ES-I3 (cell line): ENCODE measurements around the gene B3GAT1.

Experiments
- H3K36me3 ChIP-seq: 2 replicates; pipeline ENCODE4 v1.6.1; 2013; ENCODE audit warnings: mild to moderate bottlenecking, low read length, control low read depth, moderate library complexity; ENCODE audit not compliant: insufficient read depth
- H3K4me1 ChIP-seq: 2 replicates; pipeline ENCODE4 v1.6.1; 2013; ENCODE audit warnings: mild to moderate bottlenecking, control low read depth, low read length; ENCODE audit not compliant: insufficient read depth
- H3K9ac ChIP-seq: 2 replicates; pipeline ENCODE4 v1.6.1; 2013; ENCODE audit warnings: low read depth, mild to moderate bottlenecking, low read length, moderate library complexity
- H3K9me3 ChIP-seq: 2 replicates; pipeline ENCODE4 v1.6.1; 2013; ENCODE audit warnings: mild to moderate bottlenecking, low read length, moderate library complexity; ENCODE audit not compliant: control insufficient read depth, insufficient read depth

Gene B3GAT1

DNA sequence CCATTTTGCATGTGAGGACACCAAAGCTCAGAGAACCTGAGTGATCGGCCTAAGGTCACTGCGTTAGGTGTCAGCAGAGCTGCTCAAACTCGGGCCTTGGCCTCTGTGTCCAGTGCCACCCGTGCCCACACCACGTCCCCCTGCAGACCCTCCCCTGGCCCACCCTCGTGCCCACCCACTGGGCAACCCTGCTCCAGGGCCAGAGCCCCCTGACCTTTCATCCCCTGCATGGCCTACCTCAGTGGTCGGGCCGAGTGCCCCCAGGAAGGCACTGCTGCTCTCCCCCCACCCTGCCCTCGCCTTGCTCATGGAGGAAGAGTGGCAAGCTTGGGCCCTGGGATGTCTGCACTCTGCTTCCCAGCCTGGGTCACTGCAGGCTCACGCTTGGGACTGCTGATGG lies 17.7 kb downstream of the B3GAT1 start:
- Histone ChIP-seq H3K9ac (no peak overlapping the region), H3K9me3 (no peaks in the 10 kb centered on the region), H3K36me3 (no peaks in the 10 kb centered on the region), H3K4me1 (no peaks in the 10 kb centered on the region)

DNA sequence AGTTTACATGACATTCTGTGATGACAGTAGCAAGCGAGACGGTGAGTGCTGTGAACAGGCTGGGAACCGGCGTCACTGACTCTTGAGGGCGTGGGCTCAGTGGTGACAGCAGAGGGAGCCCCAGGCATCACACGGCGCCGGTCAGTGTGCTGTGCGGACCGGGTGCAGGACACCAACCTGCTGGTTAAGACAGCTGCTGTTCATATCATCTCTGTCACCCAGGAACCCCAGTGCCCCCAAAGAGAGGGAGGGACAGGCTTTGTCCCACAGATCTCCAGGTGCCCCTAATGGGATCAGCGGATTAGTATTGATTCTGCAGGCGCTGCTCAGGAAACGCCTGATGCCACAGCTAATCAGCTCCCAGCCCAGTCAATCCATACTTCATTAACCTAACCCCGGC lies 18.4 kb downstream of the B3GAT1 start:
- H3K4me1 ChIP-seq = no peaks in the 10 kb centered on the region
- H3K9me3 ChIP-seq = no peaks in the 10 kb centered on the region
- H3K9ac ChIP-seq = no peak overlapping the region
- no peaks in the 10 kb centered on the region for H3K36me3 ChIP-seq

DNA sequence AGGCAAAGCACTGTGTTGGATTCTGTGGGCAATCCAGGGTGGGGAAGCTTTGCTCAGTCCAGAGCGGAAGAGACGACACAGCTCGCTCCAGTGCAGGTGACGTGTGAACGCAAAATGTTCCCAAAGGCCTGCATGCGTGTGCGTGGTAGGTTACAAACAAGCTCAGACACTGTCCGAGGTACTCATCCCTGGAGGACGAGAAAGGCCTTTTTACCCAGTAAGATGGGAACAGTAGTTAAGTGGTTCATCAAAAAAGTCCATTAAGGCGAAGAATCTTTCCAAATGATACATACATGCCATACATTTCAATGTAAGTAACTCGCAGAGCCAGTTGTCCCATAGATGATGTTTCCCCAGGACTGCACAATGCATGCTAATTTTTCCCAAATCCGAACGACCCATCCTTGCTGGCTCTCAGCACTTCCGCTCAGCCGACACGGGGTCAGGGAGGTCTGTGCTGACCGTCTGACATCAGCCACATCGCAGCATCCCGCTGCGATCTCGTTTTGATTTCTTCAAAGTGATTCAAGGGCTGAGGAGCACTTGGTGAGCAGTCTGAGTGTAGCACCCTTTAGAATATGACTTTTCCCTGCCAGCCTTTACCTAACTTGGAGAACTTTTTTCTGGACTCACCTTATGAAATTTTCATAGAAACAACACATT lies 19.0 kb downstream of the B3GAT1 start:
- Histone ChIP-seq H3K4me1 (no peaks in the 10 kb centered on the region), H3K9me3 (no peaks in the 10 kb centered on the region), H3K36me3 (no peaks in the 10 kb centered on the region), H3K9ac (no peak overlapping the region)

DNA sequence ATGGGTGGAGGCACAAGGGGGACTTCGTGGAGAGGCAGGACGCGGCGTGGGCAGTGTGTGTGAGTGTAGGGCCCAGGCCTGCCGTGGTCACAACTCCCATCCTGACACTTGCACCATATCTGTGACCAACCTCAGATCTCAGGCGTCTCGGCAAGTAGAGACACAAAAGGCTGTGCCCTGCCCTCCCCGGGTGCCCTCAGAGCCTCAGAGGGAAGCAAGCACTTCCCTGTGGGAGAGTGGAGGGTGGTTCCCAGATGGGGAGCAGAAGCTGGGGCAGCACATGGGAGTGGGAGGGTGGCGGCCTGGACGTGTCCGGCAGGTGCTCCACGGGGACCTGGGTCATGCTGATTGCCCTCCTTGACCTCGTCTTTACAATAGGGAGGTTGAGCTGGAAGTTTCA lies 20.4 kb downstream of the B3GAT1 start:
- H3K36me3 ChIP-seq = no peaks in the 10 kb centered on the region
- H3K4me1 ChIP-seq = peaks cover 7% of the 10 kb centered on the region; the same call in 1 of the 2 replicates
- H3K9ac ChIP-seq = no peak overlapping the region
- no peaks in the 10 kb centered on the region for H3K9me3 ChIP-seq

DNA sequence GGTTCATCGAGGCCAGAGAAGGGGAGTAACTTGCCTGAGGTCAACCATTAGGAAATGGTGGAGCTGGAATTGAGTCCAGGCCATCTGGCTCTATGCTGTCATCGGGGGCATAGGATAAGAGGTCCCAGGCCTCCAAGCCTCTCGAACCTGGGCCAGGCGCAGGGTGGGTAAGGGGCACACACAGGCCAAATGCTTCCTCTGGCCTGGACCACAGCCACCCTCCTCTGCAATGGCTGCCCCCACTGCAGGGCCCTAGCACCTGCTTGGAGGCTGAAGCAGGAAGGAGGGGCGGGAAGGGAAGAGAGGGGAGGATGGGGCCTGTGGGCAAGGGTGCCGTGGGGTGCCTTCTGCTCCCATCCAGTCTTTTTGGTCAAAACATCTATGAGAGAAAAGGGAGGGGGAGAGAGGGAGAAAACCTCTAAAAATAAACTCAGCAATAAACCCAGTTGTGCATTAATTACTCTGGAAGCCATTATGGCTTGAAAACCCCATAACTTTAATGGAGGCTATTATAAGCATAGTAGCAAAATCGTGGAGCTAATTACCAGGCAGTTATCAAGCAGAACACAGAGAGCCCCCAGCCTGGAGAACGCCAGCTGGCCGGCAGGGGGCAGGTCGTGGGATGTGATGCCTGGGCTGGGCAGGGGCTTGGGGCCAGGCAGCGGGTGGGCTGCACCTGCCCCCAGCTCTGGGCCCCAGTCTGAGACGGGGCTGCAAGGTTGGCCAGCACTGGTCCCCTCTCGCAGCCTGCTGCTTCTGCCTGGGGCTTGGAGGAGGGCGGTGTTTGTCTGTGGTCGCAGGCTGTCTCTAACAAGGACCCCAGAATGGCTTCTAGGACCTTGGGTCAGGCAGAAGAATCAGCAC lies 21.1 kb downstream of the B3GAT1 start:
- peaks cover 9% of the 10 kb centered on the region; the same call in 1 of the 2 replicates for H3K4me1 ChIP-seq
- H3K36me3 ChIP-seq = no peaks in the 10 kb centered on the region
- no peak overlapping the region for H3K9ac ChIP-seq
- no peaks in the 10 kb centered on the region for H3K9me3 ChIP-seq

DNA sequence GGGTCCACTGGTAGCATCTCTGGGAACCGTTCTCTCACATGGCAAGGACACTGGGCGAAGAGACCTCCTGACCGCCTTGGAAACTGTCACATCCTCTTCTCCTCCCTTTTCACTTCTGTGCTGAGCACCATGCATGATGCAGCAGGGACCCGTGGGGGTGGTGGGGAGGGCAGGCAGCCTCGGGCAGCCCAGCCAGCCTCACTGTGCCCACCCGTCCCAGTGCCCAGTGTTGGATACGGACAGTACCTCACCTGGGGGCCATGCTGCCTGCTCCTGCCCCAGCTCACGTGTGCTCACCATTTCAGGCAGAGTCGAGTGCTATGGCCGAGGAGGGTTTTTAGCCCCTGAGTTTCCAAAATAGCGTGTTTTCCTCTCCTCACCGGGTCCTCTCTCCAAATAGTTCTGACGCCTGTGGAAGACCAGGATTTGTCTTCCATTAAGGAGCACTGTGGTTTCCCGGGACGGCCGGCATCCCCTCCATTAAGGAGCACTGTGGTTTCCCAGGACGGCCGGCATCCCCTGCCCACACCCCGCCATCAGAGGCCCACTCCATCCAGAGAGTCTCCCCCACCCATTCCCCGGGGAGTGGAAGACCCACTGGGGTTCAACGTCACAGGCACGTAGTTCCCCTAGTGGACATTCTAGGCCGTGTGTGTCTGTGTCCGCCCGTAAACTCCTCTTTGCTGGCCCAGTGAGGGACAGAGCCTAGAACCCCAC lies 22.4 kb downstream of the B3GAT1 start:
- Histone ChIP-seq H3K9ac (no peak overlapping the region), H3K36me3 (no peaks in the 10 kb centered on the region), H3K9me3 (no peaks in the 10 kb centered on the region), H3K4me1 (peaks cover 9% of the 10 kb centered on the region; the same call in 1 of the 2 replicates)

DNA sequence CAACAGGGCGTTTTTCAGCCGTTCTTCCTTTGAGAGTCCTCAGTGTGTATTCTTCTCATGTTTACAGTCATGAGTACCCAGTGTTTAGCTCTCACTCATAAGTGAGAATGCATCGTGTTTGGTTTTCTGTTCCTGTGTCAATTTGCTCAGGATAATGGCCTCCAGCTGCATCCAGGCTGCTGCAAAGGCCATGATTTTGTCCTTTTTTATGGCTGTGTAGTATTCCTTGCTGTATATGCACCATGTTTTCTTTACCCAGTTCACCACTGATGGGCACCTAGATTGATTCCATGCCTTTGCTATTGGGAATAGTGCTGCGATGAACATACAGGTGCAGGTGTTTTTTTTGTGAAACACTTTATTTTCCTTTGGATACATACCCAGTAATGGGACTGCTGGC lies 23.5 kb downstream of the B3GAT1 start:
- peaks cover 9% of the 10 kb centered on the region; the same call in 1 of the 2 replicates for H3K4me1 ChIP-seq

DNA sequence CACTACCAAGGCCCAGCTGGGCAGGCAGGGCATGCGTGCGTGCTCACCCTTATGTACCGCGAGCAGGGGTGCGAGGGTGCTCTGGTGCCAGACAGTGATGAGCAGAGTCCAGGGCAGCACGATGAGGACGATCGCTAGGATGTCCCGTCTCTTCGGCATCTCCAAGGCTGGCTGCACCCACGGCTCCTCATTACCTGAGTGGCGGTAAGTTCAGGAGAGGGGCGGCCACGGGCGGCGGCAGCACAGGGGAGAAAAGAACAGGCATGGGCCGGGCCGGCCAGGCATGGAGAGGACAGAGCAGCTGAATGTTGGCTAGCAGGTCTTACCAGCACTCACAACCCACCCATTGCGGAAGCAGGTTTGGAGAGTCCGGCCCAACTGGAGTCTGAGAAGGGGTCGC lies 24.5 kb downstream of the B3GAT1 start:
- no peak overlapping the region for H3K9ac ChIP-seq
- no peaks in the 10 kb centered on the region for H3K36me3 ChIP-seq
- peaks cover 9% of the 10 kb centered on the region; the same call in 1 of the 2 replicates for H3K4me1 ChIP-seq
- no peaks in the 10 kb centered on the region for H3K9me3 ChIP-seq

More for the DNA sequence above, 23.5 kb downstream of the B3GAT1 start:
- Histone ChIP-seq H3K9ac (no peak overlapping the region), H3K9me3 (no peaks in the 10 kb centered on the region), H3K36me3 (no peaks in the 10 kb centered on the region)

DNA sequence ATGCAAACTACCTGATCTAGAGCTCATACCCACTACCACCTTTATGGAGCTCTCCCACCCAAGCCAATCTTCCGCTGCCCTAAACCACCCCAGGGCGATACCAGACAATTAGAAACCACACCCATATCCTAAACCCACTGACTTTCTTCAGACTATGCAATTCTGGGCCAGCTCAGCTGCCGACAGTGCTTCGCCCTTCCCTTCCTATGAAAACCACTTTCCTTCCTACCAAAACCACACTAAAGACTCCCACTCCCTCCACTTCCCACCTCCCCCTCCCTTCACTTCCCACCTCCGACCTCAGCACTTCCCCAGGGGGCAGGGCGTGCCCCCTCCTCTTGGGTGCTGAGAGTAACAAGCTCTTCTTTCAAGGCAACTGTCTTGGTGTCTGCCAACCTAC lies 25.1 kb downstream of the B3GAT1 start:
- Histone ChIP-seq H3K9me3 (no peaks in the 10 kb centered on the region), H3K9ac (no peak overlapping the region), H3K4me1 (peaks cover 9% of the 10 kb centered on the region; the same call in 1 of the 2 replicates), H3K36me3 (no peaks in the 10 kb centered on the region)

DNA sequence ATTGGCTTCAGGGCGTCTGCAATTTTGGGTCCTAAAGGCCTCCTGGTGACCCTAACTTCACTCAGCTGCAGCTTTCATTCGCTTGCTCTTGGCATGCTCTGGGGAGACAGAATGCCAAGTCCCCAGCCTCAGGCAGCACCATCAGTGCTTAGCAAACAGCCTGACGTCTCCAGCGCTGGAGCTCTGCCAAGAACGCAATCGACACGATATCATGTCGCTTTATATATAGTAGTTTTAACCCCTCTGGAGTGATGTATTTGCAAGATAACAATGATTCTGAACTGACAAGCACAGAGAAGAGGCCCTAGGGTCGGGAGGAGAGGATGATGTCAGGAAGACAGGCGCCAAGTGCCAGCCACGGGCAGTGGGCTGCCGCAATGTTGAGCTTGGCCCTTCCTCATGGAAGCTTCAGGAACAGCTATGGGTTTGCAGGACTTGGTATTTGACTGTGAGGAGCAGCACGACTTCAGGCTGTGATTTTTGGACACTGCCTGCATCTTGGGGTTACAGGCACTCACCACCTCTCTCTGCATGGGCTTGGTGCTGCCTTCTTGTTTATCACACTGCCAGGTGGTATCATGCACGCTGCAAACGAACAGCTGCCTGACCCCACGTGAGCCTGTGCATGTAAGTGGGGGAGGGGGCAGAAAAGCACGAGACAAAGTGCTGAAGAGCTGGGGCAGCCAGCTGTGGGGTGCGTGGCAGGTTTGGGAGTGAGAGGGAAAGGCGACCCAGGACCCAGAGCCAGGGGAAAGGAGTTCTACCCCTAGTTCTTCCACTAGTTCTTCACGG lies 26.1 kb downstream of the B3GAT1 start:
- Histone ChIP-seq H3K36me3 (no peaks in the 10 kb centered on the region), H3K4me1 (peaks cover 9% of the 10 kb centered on the region; the same call in 1 of the 2 replicates), H3K9ac (no peak overlapping the region), H3K9me3 (no peaks in the 10 kb centered on the region)

DNA sequence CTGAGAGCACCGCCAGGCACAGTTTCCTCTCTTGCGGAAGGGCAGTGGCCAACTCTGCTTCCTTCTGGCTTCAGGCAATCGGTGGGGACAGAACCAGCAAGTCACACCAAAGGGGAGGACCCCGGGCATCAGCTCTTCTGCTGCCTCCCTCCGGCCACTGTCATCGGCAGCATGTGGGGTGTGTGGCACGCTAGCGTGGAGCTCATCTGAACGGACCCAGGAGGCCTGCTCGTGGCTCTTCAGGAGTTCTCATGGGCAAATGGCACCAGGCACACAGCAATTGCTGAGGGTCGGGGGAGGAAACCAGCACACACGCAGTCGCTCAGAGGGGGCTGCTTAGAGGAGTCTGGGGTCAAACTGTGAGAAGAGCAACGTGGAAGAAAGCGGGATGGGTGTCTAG lies 26.9 kb downstream of the B3GAT1 start:
- no peaks in the 10 kb centered on the region for H3K36me3 ChIP-seq
- H3K4me1 ChIP-seq = peaks cover 9% of the 10 kb centered on the region; the same call in 1 of the 2 replicates
- H3K9me3 ChIP-seq = no peaks in the 10 kb centered on the region

DNA sequence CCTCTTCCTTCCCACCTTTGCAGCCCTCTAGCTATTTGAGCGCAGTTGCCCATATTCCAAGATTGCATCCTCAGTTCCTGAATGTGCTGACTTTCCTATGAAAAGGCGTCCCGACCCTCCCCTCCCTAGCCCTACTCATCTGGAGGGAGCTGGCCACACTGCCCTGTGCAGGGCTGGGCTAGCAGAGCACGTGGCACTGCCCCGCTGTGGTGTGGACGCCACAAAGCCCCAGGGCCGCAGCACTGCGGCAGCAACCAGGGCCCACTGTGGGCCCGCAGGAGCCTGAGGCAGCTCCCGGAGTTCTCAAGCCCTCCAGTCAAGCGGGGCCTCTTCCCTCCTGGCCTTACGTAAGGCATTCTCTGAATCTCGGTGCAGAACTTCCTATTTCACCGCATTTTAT lies 27.6 kb downstream of the B3GAT1 start:
- peaks cover 9% of the 10 kb centered on the region; the same call in 1 of the 2 replicates for H3K4me1 ChIP-seq
- no peaks in the 10 kb centered on the region for H3K9me3 ChIP-seq
- no peaks in the 10 kb centered on the region for H3K36me3 ChIP-seq
- H3K9ac ChIP-seq = no peak overlapping the region

More for the DNA sequence above, 26.9 kb downstream of the B3GAT1 start:
- no peak overlapping the region for H3K9ac ChIP-seq

DNA sequence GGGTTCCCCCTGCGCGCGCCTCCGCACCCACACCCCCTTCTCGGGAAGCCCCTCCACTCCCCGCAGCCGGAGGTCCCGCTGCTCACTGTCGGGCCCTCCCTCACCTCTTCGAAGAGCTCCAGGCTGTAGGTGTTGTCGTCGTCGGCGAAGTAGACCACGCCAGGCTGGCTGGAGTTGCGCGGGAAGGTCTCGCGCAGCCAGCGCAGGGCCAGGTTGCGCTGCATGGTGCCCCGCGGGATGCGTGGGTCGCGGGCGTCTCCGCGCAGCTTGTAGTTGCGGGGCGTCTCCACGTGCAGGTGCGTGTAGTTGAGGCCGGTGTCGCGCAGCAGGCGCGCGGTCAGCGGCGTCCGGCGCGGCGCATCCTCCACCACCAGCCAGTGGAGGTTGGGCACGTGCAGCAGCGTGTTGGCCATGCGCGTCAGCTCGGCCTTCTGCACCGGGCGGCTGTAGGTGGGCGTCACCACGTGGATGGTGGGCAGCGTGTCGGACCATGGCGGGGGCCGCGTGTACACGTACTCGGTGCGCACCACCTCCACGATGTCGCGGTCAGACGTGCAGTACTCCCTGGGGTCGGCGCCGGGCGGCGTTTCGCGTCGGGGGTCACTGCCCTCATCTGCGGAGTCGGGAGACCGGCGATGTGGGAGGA lies 28.3 kb downstream of the B3GAT1 start:
- Histone ChIP-seq H3K9me3 (no peaks in the 10 kb centered on the region), H3K4me1 (peaks cover 9% of the 10 kb centered on the region; the same call in 1 of the 2 replicates), H3K36me3 (no peaks in the 10 kb centered on the region), H3K9ac (no peak overlapping the region)
